Retinal pigment epithelial cell (primary cell): ENCODE data around the gene TIGAR.
A peak's percentile ranks its signal among the peaks of the same experiment; 100 is the strongest.

ENCODE experiments used
- DNase-seq: peaks from one replicate; pipeline ENCODE4 v3.0.0-alpha.2; 2010; ENCODE audit warnings: low read depth
- H3K4me3 ChIP-seq: 2 replicates; pipeline ENCODE4 v1.5.1; 2011; ENCODE audit warnings: mild to moderate bottlenecking, low read length, control low read depth, moderate library complexity
- TF ChIP-seq, protein P1 (sequence below): conservative IDR thresholded peaks from 2 replicates; pipeline ENCODE4 v1.5.1; 2011; ENCODE audit warnings: low read depth, low read length, control low read depth, inconsistent platforms

TIGAR gene

DNA sequence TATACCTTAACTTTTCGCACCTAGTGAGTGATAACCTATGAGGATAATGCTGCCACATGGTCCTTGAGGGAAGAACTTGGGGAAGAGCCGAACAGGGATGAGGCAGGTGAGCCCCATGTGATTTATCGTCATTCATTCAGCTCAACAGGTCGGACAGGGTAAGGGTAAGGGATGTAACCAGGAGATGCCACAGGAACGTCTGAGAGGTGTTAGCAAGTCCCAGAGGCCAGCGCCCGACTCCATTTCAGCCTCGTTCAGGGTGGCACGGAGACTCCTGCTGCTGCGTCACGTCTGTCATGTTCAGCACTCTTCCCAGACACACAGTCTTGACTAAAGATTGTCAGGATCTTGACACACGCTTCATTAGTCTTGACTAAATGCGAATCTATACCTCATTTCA is 23.4 kb upstream of the TIGAR start:
- DNase-seq = no peak
- TF ChIP-seq, protein P1, sequence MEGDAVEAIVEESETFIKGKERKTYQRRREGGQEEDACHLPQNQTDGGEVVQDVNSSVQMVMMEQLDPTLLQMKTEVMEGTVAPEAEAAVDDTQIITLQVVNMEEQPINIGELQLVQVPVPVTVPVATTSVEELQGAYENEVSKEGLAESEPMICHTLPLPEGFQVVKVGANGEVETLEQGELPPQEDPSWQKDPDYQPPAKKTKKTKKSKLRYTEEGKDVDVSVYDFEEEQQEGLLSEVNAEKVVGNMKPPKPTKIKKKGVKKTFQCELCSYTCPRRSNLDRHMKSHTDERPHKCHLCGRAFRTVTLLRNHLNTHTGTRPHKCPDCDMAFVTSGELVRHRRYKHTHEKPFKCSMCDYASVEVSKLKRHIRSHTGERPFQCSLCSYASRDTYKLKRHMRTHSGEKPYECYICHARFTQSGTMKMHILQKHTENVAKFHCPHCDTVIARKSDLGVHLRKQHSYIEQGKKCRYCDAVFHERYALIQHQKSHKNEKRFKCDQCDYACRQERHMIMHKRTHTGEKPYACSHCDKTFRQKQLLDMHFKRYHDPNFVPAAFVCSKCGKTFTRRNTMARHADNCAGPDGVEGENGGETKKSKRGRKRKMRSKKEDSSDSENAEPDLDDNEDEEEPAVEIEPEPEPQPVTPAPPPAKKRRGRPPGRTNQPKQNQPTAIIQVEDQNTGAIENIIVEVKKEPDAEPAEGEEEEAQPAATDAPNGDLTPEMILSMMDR = no peak

DNA sequence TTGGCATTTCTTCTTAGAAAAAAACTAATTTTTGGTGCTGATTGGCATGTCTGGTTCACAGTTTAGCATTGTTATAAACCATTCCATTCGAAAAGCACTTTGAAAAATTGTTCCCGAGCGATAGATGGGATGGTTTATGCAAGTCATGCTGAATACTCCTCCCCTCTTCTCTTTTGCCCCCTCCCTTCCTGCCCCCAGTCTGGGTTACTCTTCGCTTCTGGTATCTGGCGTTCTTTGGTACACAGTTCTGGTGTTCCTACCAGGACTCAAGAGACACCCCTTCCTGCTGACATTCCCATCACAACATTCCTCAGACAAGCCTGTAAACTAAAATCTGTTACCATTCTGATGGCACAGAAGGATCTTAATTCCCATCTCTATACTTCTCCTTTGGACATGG is 20.1 kb upstream of the TIGAR start:
- no peak for DNase-seq
- H3K4me3 ChIP-seq = no peak overlapping the region
- TF ChIP-seq, protein P1 = no peak

More for the DNA sequence above, 23.4 kb upstream of the TIGAR start:
- H3K4me3 ChIP-seq = no peak overlapping the region

DNA sequence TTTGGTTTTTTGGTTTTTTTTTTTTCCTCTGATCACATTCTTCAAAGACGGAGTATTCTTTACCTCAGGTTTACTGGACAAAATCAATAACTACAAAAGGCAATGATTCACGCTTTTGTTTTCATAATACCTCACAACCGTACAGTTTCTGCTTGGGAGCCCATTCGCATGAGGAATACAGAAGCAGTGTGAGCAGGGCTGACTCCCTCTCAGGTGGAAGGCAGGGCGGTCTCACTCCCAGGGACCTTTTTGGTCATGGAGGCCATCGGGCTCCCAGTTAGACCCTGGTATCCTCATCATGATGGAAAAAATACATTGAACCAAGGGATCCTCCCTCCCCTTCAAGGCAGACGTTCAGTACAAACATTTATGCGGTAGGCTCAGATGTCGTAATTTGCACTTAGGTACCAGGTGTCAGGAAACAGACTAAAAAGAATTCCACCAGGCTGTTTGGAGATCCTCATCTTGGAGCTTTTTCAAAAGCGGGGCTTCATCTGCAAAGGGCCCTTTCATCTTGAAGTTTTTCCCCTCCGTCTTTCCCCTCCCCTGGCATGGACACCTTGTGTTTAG is 19.0 kb upstream of the TIGAR start:
- TF ChIP-seq, protein P1 = no peak
- no peak for DNase-seq
- H3K4me3 ChIP-seq = no peak overlapping the region

DNA sequence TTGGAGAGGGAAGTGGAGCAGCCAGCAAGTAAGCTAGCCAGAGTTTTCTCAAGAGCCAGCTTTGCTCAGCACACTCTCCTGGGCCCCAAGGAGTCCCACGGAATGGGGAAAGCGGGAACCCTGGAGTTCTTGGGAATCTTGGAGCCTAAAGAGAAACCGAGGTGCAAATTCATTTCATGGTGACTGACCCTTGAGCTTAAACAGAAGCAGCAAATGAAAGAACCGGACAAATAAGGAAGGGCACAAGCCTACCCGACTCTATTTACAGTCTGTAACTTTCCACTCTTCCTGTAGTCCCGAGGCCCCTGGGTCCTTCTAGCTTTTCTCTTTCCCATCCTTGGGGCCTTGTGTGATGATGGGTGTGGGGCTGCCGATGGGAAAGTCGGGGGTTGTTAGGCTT is 18.1 kb upstream of the TIGAR start:
- TF ChIP-seq, protein P1 = no peak

DNA sequence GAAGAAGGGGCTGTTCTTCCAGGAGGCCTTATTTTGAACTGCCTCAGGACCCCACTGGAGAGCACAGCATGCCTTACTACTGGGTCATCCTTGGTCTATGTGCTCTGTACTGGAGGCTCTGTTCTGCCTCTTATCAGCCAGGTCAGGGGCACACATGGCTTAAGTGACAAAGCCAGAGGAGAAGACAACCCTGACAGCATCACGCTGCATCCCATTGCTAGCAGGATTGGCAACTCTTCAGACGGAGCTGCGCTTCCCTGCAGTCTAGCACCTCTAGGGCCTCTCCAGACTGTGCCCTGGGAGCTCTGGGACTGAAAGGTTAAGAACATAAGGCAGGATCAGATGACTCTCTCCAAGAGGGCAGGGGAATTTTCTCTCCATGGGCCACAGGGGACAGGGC is 17.3 kb upstream of the TIGAR start:
- H3K4me3 ChIP-seq = no peak overlapping the region
- DNase-seq = no peak
- TF ChIP-seq, protein P1 = no peak

More for the DNA sequence above, 18.1 kb upstream of the TIGAR start:
- no peak for DNase-seq
- H3K4me3 ChIP-seq = no peak overlapping the region

DNA sequence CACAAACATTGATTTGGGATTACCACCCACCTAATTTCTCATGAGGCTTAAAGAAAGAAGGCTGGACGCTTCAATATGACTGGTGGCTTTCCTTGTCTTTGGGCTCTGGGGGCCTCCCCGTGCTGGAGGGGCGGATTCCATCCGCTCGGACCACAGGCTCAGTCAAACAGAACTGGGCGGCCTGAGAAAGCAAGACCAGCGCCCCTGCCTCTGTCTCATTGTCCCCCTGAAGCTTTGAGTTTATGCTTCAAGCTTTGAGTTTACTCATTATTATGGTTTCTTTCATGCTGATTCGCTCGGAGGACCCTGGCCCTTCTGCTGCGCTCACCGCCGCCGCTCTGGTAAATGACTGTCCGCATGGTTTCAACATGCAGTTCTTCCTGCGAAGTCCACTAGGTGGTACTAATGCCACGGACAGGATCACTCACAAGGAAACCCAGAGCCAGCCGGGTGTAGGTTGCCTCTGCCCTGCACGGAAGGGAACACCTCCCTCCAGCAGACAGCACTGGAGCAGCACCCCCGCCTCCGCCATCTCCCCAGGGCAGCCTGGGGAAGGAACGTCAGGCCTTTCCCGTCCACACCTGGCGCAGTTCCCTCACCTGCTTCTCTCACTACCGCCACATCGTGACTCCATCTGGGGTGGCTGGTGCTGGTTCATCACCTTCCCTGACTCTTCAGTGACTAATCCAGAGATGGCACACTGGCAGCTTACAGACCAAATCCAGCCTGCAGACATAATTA is 13.2 kb upstream of the TIGAR start:
- peak overlapping the region; percentile 46 for H3K4me3 ChIP-seq
- TF ChIP-seq, protein P1 = peak; percentile 80
- peak; percentile 55 for DNase-seq

DNA sequence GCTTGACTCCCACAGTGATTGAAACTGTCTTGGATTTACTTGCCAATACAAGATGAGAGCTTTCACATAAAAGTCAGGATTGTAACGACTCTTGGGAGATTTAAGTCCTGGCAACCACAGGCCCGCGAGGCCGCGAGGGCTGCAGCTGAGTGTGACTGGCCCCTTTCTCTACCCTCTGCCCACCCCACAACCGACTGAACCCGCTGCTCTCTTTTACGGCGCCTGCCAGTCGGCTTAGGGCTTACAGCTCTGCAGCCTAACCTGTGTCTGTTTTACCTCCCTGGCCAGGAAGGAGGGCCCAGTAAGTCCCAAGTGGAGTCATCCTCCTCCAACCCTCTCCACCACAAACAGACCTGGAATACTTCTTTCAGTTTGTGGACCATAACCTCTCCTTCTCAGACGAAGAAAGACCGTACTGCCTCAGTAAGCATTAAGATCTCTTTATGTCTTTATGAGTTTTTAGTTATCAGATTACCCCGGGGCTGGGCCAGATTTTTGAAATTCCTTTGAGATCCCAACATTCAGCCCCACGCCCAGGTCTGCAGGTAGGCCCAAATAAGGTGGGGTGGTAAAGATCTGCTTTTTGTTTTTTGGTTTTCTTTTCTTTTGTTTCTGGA is 12.6 kb upstream of the TIGAR start:
- TF ChIP-seq, protein P1 = no peak
- no peak for DNase-seq
- peak overlapping the region; percentile 46 for H3K4me3 ChIP-seq
